Amniotic epithelial cell (primary cell): ENCODE results near the gene PLEKHA3.

Source experiments
- DNase-seq: peaks from one replicate; pipeline ENCODE4 v3.0.0-alpha.2; 2010; ENCODE audit warnings: low read depth

The PLEKHA3 gene

GRCh38 chr2:178478439-178479274, 1.6 kb upstream of the PLEKHA3 start, which contains the start of gene FKBP7:
TSS of gene FKBP7 (minus strand) at chr2:178478600. CDS start at chr2:178478499, 101 bp downstream.
- peak; percentile 74 for DNase-seq

- DNase-seq, result no peak
Measured at GRCh38 chr2:178479275-178479616, 1.0 kb upstream of the PLEKHA3 start.

- DNase-seq, result no peak
Measured at GRCh38 chr2:178479758-178480226, 465 bp upstream of the PLEKHA3 start.

- no peak for DNase-seq
Measured at GRCh38 chr2:178482437-178482836, 2.2 kb downstream of the PLEKHA3 start.

- no peak for DNase-seq
Measured at GRCh38 chr2:178484245-178485041, 4.2 kb downstream of the PLEKHA3 start.

- DNase-seq, result no peak
Measured at GRCh38 chr2:178485356-178485755, 5.1 kb downstream of the PLEKHA3 start.

- DNase-seq, result no peak
Measured at GRCh38 chr2:178491612-178492011, 11.4 kb downstream of the PLEKHA3 start.

- DNase-seq, result no peak
Measured at GRCh38 chr2:178496049-178496448, 15.8 kb downstream of the PLEKHA3 start.

- no peak for DNase-seq
Measured at GRCh38 chr2:178498137-178498536, 17.9 kb downstream of the PLEKHA3 start.

- DNase-seq, result no peak
Measured at GRCh38 chr2:178499640-178500039, 19.4 kb downstream of the PLEKHA3 start.

- no peak for DNase-seq
Measured at GRCh38 chr2:178502751-178503150, 22.5 kb downstream of the PLEKHA3 start.

GRCh38 chr2:178506101-178506500, 25.8 kb downstream of the PLEKHA3 start:
- DNase-seq, result peak; percentile 19

- no peak for DNase-seq
Measured at GRCh38 chr2:178506524-178506923, 26.3 kb downstream of the PLEKHA3 start.

- no peak for DNase-seq
Measured at GRCh38 chr2:178506949-178507348, 26.7 kb downstream of the PLEKHA3 start.

- no peak for DNase-seq
Measured at GRCh38 chr2:178508646-178509045, 28.4 kb downstream of the PLEKHA3 start.

GRCh38 chr2:178510384-178510783, 30.1 kb downstream of the PLEKHA3 start:
- DNase-seq, result no peak

GRCh38 chr2:178512484-178512883, 32.2 kb downstream of the PLEKHA3 start:
- peak; percentile 37 for DNase-seq

GRCh38 chr2:178513876-178514275, 33.6 kb downstream of the PLEKHA3 start:
- peak; percentile 57 for DNase-seq

- peak; percentile 70 for DNase-seq
Measured at GRCh38 chr2:178514664-178515063, 34.4 kb downstream of the PLEKHA3 start.

GRCh38 chr2:178517496-178517895, 37.2 kb downstream of the PLEKHA3 start:
- no peak for DNase-seq

- DNase-seq, result no peak
Measured at GRCh38 chr2:178521304-178522150, 41.3 kb downstream of the PLEKHA3 start.

GRCh38 chr2:178522950-178523595, 42.8 kb downstream of the PLEKHA3 start:
- DNase-seq, result peak; percentile 81
